ENCODE results near the gene ALKBH6.

DNA sequence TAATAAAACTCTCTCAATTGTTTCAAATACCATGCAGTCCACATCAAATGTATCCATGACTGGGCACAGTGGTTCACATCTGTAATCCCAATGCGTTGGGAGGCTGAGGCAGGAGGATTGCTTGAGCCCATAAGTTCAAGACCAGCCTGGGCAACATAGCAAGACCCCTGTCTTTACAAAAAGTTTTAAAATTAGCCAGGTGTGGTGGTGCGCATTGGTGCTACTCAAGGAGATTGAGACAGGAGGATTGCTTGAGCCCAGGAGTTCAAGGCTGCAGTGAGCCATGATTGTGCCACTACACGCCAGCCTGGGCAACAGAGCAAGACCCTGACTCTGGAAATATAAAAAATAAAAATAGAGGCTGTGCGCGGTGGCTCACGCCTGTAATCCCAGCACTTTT lies 13.7 kb upstream of the ALKBH6 start:
- TF ChIP-seq, protein P1, sequence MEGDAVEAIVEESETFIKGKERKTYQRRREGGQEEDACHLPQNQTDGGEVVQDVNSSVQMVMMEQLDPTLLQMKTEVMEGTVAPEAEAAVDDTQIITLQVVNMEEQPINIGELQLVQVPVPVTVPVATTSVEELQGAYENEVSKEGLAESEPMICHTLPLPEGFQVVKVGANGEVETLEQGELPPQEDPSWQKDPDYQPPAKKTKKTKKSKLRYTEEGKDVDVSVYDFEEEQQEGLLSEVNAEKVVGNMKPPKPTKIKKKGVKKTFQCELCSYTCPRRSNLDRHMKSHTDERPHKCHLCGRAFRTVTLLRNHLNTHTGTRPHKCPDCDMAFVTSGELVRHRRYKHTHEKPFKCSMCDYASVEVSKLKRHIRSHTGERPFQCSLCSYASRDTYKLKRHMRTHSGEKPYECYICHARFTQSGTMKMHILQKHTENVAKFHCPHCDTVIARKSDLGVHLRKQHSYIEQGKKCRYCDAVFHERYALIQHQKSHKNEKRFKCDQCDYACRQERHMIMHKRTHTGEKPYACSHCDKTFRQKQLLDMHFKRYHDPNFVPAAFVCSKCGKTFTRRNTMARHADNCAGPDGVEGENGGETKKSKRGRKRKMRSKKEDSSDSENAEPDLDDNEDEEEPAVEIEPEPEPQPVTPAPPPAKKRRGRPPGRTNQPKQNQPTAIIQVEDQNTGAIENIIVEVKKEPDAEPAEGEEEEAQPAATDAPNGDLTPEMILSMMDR (IDR thresholded peaks at IDR 0.05), result no peak
- no peak for TF ChIP-seq POLR2A (IDR thresholded peaks at IDR 0.05)
